ENCODE data around the gene DARS2.

Gene DARS2

GRCh38 chr1:173887627-173888026 lies 63.2 kb downstream of the DARS2 start:
- no peak for DNase-seq (ENCODE audit: low read depth)

- DNase-seq (ENCODE audit: low read depth), result no peak
Observed at GRCh38 chr1:173888749-173889148, 64.3 kb downstream of the DARS2 start.

DNA sequence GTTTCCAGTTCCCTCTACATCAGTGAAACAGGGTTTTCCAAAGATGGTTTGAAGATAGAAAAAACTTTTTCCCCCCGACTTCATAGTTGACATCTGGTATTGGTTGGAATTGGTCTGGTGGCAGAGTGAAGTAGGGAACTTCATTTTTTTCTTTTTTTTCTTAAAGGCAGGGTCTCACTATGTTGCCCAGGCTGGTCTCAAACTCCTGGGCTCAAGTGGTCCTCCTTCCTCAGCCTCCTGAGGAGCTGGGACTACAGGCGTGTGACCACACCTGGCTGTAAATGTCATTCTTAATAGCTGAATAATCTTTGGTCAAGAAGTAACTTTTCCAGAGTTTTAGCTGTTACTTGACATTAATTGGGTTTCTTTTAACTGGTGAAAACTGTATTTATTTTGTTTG lies 65.4 kb downstream of the DARS2 start:
- no peak for DNase-seq (ENCODE audit: low read depth)

- DNase-seq (ENCODE audit: low read depth), result no peak
Observed at GRCh38 chr1:173893611-173894010, 69.1 kb downstream of the DARS2 start.

- no peak for DNase-seq (ENCODE audit: low read depth)
Observed at GRCh38 chr1:173894189-173894588, 69.7 kb downstream of the DARS2 start.

GRCh38 chr1:173900427-173900826 lies 76.0 kb downstream of the DARS2 start:
- no peak for DNase-seq (ENCODE audit: low read depth)

- DNase-seq (ENCODE audit: low read depth), result no peak
Observed at GRCh38 chr1:173900992-173901391, 76.5 kb downstream of the DARS2 start.

- DNase-seq (ENCODE audit: low read depth), result no peak
Observed at GRCh38 chr1:173903827-173904531, 79.5 kb downstream of the DARS2 start.
